Memory B cell (primary cell): ENCODE results near the gene RBM27.
"Not testable (repeated sequence)": the region's sequence is repeated elsewhere in the genome, so short reads cannot be mapped to it uniquely, and the experiment has no call there.

Source experiments
- ATAC-seq: fragments of 150-1000 bp; cut with Tn5 transposase; 2 replicates; pipeline ENCODE4 v1.10.0; 2021; ENCODE audit warnings: low read depth, mild to moderate bottlenecking, moderate library complexity
- DNase-seq, 2 donors: peaks; one replicate each; pipeline ENCODE4 v3.0.0; 2022; ENCODE audit warnings: low spot score in 2 of 2
- H3K27ac Mint-ChIP-seq: one replicate; pipeline ENCODE4 v1.8.0; 2022; ENCODE audit warnings: mild to moderate bottlenecking, moderate library complexity, mixed read lengths
- H3K27me3 Mint-ChIP-seq: one replicate; pipeline ENCODE4 v1.8.0; 2022; ENCODE audit warnings: mixed read lengths
- H3K36me3 Mint-ChIP-seq: one replicate; pipeline ENCODE4 v1.8.0; 2022; ENCODE audit warnings: mild to moderate bottlenecking, mixed read lengths
- H3K4me1 Mint-ChIP-seq: one replicate; pipeline ENCODE4 v1.8.0; 2022; ENCODE audit warnings: mixed read lengths
- H3K4me3 Mint-ChIP-seq: one replicate; pipeline ENCODE4 v1.8.0; 2022; ENCODE audit warnings: mild to moderate bottlenecking, moderate library complexity, mixed read lengths
- H3K9me3 Mint-ChIP-seq: one replicate; pipeline ENCODE4 v1.8.0; 2022; ENCODE audit warnings: mixed read lengths

RBM27 gene

GRCh38 chr5:146203011-146203871, at the start of gene RBM27:
Gene RBM27, plus strand, starts transcription at chr5:146203605. Its CDS starts 161 bp downstream, at chr5:146203766.
- ATAC-seq: peak; percentile 99
- H3K4me3 Mint-ChIP-seq: peak within 1 kb of the TSS; percentile 4
- H3K36me3 Mint-ChIP-seq: no peaks in the 10 kb centered on the region
- peak; percentile 99 to 100 for DNase-seq
- H3K27me3 Mint-ChIP-seq: no peaks in the 10 kb centered on the region
- H3K9me3 Mint-ChIP-seq: no peaks in the 10 kb centered on the region
- H3K4me1 Mint-ChIP-seq: no peaks in the 10 kb centered on the region
- H3K27ac Mint-ChIP-seq: no peak within 1 kb of the TSS

- Mint-ChIP-seq H3K27ac (no peak overlapping the region), H3K27me3 (no peaks in the 10 kb centered on the region), H3K4me3 (no peak overlapping the region), H3K4me1 (peaks cover 3% of the 10 kb centered on the region), H3K9me3 (no peaks in the 10 kb centered on the region), H3K36me3 (peaks cover 42% of the 10 kb centered on the region)
- ATAC-seq: no peak
- no peak for DNase-seq
Observed at GRCh38 chr5:146158255-146158654, 45.1 kb upstream of the RBM27 start.

- ATAC-seq: no peak
- Mint-ChIP-seq H3K36me3 (peaks cover 47% of the 10 kb centered on the region), H3K4me3 (no peak overlapping the region), H3K4me1 (peaks cover 5% of the 10 kb centered on the region), H3K27ac (no peak overlapping the region), H3K27me3 (no peaks in the 10 kb centered on the region), H3K9me3 (no peaks in the 10 kb centered on the region)
- no peak for DNase-seq
Observed at GRCh38 chr5:146164382-146164781, 39.0 kb upstream of the RBM27 start.

- Mint-ChIP-seq H3K4me1 (peaks cover 5% of the 10 kb centered on the region), H3K4me3 (no peak overlapping the region), H3K27ac (no peak overlapping the region), H3K9me3 (no peaks in the 10 kb centered on the region), H3K27me3 (no peaks in the 10 kb centered on the region), H3K36me3 (peaks cover 48% of the 10 kb centered on the region)
- ATAC-seq (no peak), DNase-seq (no peak)
Observed at GRCh38 chr5:146165460-146165859, 37.9 kb upstream of the RBM27 start.

- Mint-ChIP-seq H3K27me3 (no peaks in the 10 kb centered on the region), H3K4me3 (no peak overlapping the region), H3K4me1 (peaks cover 5% of the 10 kb centered on the region), H3K36me3 (peaks cover 50% of the 10 kb centered on the region), H3K9me3 (no peaks in the 10 kb centered on the region), H3K27ac (no peak overlapping the region)
- no peak for DNase-seq
- ATAC-seq: no peak
Observed at GRCh38 chr5:146165903-146166302, 37.5 kb upstream of the RBM27 start.

GRCh38 chr5:146169076-146169475, 34.3 kb upstream of the RBM27 start:
- H3K27me3 Mint-ChIP-seq: no peaks in the 10 kb centered on the region
- H3K27ac Mint-ChIP-seq: no peak overlapping the region
- H3K4me1 Mint-ChIP-seq: peaks cover 9% of the 10 kb centered on the region
- no peak overlapping the region for H3K4me3 Mint-ChIP-seq
- H3K36me3 Mint-ChIP-seq: peaks cover 31% of the 10 kb centered on the region
- H3K9me3 Mint-ChIP-seq: no peaks in the 10 kb centered on the region
- ATAC-seq (no peak), DNase-seq (no peak)

GRCh38 chr5:146173049-146173448, 30.4 kb upstream of the RBM27 start:
- DNase-seq, H3K27me3 Mint-ChIP-seq, H3K4me1 Mint-ChIP-seq, H3K27ac Mint-ChIP-seq, H3K9me3 Mint-ChIP-seq: not testable (repeated sequence)
- peak; percentile 67 for ATAC-seq
- peak overlapping the region; percentile 27 for H3K4me3 Mint-ChIP-seq
- H3K36me3 Mint-ChIP-seq: peaks cover 18% of the 10 kb centered on the region

- Mint-ChIP-seq H3K27me3 (no peaks in the 10 kb centered on the region), H3K9me3 (no peaks in the 10 kb centered on the region), H3K27ac (peak overlapping the region; percentile 85), H3K36me3 (peaks cover 18% of the 10 kb centered on the region), H3K4me3 (peak overlapping the region; percentile 60), H3K4me1 (peaks cover 10% of the 10 kb centered on the region)
- DNase-seq: no peak
- peak; percentile 77 for ATAC-seq
Observed at GRCh38 chr5:146173597-146173996, 29.8 kb upstream of the RBM27 start.

GRCh38 chr5:146176805-146177204, 26.6 kb upstream of the RBM27 start:
- ATAC-seq (no peak), DNase-seq (no peak)
- Mint-ChIP-seq H3K4me3 (no peak overlapping the region), H3K36me3 (peaks cover 8% of the 10 kb centered on the region), H3K9me3 (no peaks in the 10 kb centered on the region), H3K4me1 (peaks cover 21% of the 10 kb centered on the region), H3K27ac (no peak overlapping the region), H3K27me3 (no peaks in the 10 kb centered on the region)

- ATAC-seq (no peak), DNase-seq (no peak)
- Mint-ChIP-seq H3K4me1 (peaks cover 19% of the 10 kb centered on the region), H3K9me3 (no peaks in the 10 kb centered on the region), H3K27me3 (no peaks in the 10 kb centered on the region), H3K36me3 (peaks cover 4% of the 10 kb centered on the region), H3K27ac (no peak overlapping the region), H3K4me3 (no peak overlapping the region)
Observed at GRCh38 chr5:146179696-146180095, 23.7 kb upstream of the RBM27 start.

- ATAC-seq, H3K9me3 Mint-ChIP-seq, H3K36me3 Mint-ChIP-seq, DNase-seq, H3K27me3 Mint-ChIP-seq: not testable (repeated sequence)
- H3K4me3 Mint-ChIP-seq: peak overlapping the region; percentile 92
- peaks cover 16% of the 10 kb centered on the region for H3K4me1 Mint-ChIP-seq
- H3K27ac Mint-ChIP-seq: peak overlapping the region; percentile 89
Observed at GRCh38 chr5:146183403-146183802, 20.0 kb upstream of the RBM27 start.

- ATAC-seq: no peak
- H3K27ac Mint-ChIP-seq: no peak overlapping the region
- peaks cover 7% of the 10 kb centered on the region for H3K4me1 Mint-ChIP-seq
- no peak for DNase-seq
- H3K4me3 Mint-ChIP-seq: no peak overlapping the region
- H3K9me3 Mint-ChIP-seq: no peaks in the 10 kb centered on the region
- no peaks in the 10 kb centered on the region for H3K27me3 Mint-ChIP-seq
- no peaks in the 10 kb centered on the region for H3K36me3 Mint-ChIP-seq
Observed at GRCh38 chr5:146185161-146185560, 18.2 kb upstream of the RBM27 start.

GRCh38 chr5:146188358-146188757, 15.0 kb upstream of the RBM27 start:
- ATAC-seq: no peak
- no peak overlapping the region for H3K27ac Mint-ChIP-seq
- peaks cover 5% of the 10 kb centered on the region for H3K27me3 Mint-ChIP-seq
- H3K36me3 Mint-ChIP-seq: no peaks in the 10 kb centered on the region
- peaks cover 1% of the 10 kb centered on the region for H3K9me3 Mint-ChIP-seq
- no peak for DNase-seq
- no peak overlapping the region for H3K4me3 Mint-ChIP-seq
- no peaks in the 10 kb centered on the region for H3K4me1 Mint-ChIP-seq

- H3K4me1 Mint-ChIP-seq: no peaks in the 10 kb centered on the region
- peaks cover 11% of the 10 kb centered on the region for H3K27me3 Mint-ChIP-seq
- no peak overlapping the region for H3K27ac Mint-ChIP-seq
- no peaks in the 10 kb centered on the region for H3K36me3 Mint-ChIP-seq
- H3K4me3 Mint-ChIP-seq: no peak overlapping the region
- ATAC-seq (no peak), DNase-seq (no peak)
- H3K9me3 Mint-ChIP-seq: peaks cover 3% of the 10 kb centered on the region
Observed at GRCh38 chr5:146192571-146193043, 10.8 kb upstream of the RBM27 start.

GRCh38 chr5:146193285-146193684, 10.1 kb upstream of the RBM27 start:
- H3K36me3 Mint-ChIP-seq: no peaks in the 10 kb centered on the region
- peaks cover 11% of the 10 kb centered on the region for H3K27me3 Mint-ChIP-seq
- H3K4me1 Mint-ChIP-seq: no peaks in the 10 kb centered on the region
- H3K9me3 Mint-ChIP-seq: peaks cover 3% of the 10 kb centered on the region
- H3K27ac Mint-ChIP-seq: no peak overlapping the region
- H3K4me3 Mint-ChIP-seq: no peak overlapping the region
- DNase-seq (no peak), ATAC-seq (no peak)
